Keratinocyte (primary cell): ENCODE measurements around the gene SHISA7. TPM values are rescaled to one million over a fixed set of nuclear protein-coding genes. Genes with fewer than 3 reads are reported as not detected.

Experiments used
- DNase-seq: peaks from one replicate; pipeline ENCODE4 v3.0.0-alpha.2; 2011; ENCODE audit warnings: low read depth, missing footprints, low spot score
- FAIRE-seq: peaks from 2 replicates; lab custom pipeline; 2011; peaks lifted over from hg19 to GRCh38; lab: Jason Lieb, UNC
- H2AFZ ChIP-seq: 2 replicates; pipeline ENCODE4 v1.6.0; 2012; ENCODE audit warnings: low read length, control low read depth, inconsistent platforms; ENCODE audit not compliant: control insufficient read depth
- H3K27ac ChIP-seq: 2 replicates; pipeline ENCODE4 v1.5.1; 2011; ENCODE audit warnings: low read length; ENCODE audit not compliant: control insufficient read depth, insufficient read depth
- H3K27me3 ChIP-seq: 3 replicates; pipeline ENCODE4 v1.6.0; 2011; ENCODE audit warnings: low read length; ENCODE audit not compliant: control insufficient read depth, insufficient read depth; ENCODE audit errors: extremely low read depth
- H3K36me3 ChIP-seq, 2 experiments: 2 replicates in 1 of 2; 3 replicates in 1 of 2; pipeline ENCODE4 v1.5.1; 2011; ENCODE audit warnings: low read length in 2 of 2, mild to moderate bottlenecking in 1 of 2; ENCODE audit not compliant: control insufficient read depth in 2 of 2, insufficient read depth in 2 of 2; ENCODE audit errors: extremely low read depth in 1 of 2
- H3K4me1 ChIP-seq: 3 replicates; pipeline ENCODE4 v1.5.1; 2011; ENCODE audit warnings: low read length; ENCODE audit not compliant: control insufficient read depth, insufficient read depth; ENCODE audit errors: extremely low read depth
- H3K4me2 ChIP-seq: 3 replicates; pipeline ENCODE4 v1.6.0; 2011; ENCODE audit warnings: low read depth, low read length; ENCODE audit not compliant: control insufficient read depth, insufficient read depth; ENCODE audit errors: extremely low read depth
- H3K4me3 ChIP-seq, 3 experiments: fragments of 200-600 bp in 1 of 3; sonication (generic) in 1 of 3; 2 replicates in 2 of 3; 3 replicates in 1 of 3; pipeline ENCODE4 v1.5.1; 2011 to 2016; ENCODE audit warnings: low read length in 3 of 3, mild to moderate bottlenecking in 3 of 3, control low read depth in 2 of 3, inconsistent platforms in 1 of 3, low read depth in 1 of 3, mixed read lengths in 1 of 3, mixed run types in 1 of 3, moderate library complexity in 1 of 3; ENCODE audit not compliant: control insufficient read depth in 2 of 3, insufficient read depth in 2 of 3; ENCODE audit errors: extremely low read depth in 1 of 3
- H3K79me2 ChIP-seq: 2 replicates; pipeline ENCODE4 v1.6.0; 2012; ENCODE audit warnings: low read length; ENCODE audit not compliant: control insufficient read depth, insufficient read depth
- H3K9ac ChIP-seq: 3 replicates; pipeline ENCODE4 v1.6.0; 2011; ENCODE audit warnings: low read length; ENCODE audit not compliant: control insufficient read depth, insufficient read depth; ENCODE audit errors: extremely low read depth
- H3K9me1 ChIP-seq: 3 replicates; pipeline ENCODE4 v1.6.0; 2011; ENCODE audit warnings: low read length; ENCODE audit not compliant: control insufficient read depth, insufficient read depth; ENCODE audit errors: extremely low read depth
- H3K9me3 ChIP-seq: 2 replicates; pipeline ENCODE4 v1.5.1; 2012; ENCODE audit warnings: low read depth, low read length; ENCODE audit not compliant: control insufficient read depth
- H4K20me1 ChIP-seq: 3 replicates; pipeline ENCODE4 v1.6.0; 2011; ENCODE audit warnings: low read length; ENCODE audit not compliant: control insufficient read depth, insufficient read depth; ENCODE audit errors: extremely low read depth
- EZH2 ChIP-seq: IDR thresholded peaks from one replicate; pipeline ENCODE4 v1.6.1; 2012; ENCODE audit warnings: inconsistent platforms, mild to moderate bottlenecking, low read length, moderate library complexity
- dilution Hi-C: fragments of 300-500 bp; cut with MboI; formaldehyde crosslinking; loops from one replicate; pipeline ENCODE4 v1.7.0; 2020; ENCODE audit warnings: low sequenced_read_pairs; ENCODE audit not compliant: extremely low pct_ligation_motif_present
- polyA plus RNA-seq, 5 experiments: library from polyadenylated mRNA; depleted of rRNA in 3 of 5; stranded (reverse) in 3 of 5; stranded (forward) in 1 of 5; unstranded in 1 of 5; fragments of >200 nt; gene quantifications; 1 replicate in 1 of 5; 2 replicates in 3 of 5; 3 replicates in 1 of 5; pipeline versions ENCODE4 v1.2.1 to v1.2.3, GENCODE V29; 2011 to 2012; ENCODE audit warnings: missing spikeins in 2 of 5, low read depth in 1 of 5, low replicate concordance in 1 of 5
- TF ChIP-seq, protein P1 (sequence below), 3 experiments: IDR thresholded peaks in 1 of 3; conservative IDR thresholded peaks in 1 of 3; optimal IDR thresholded peaks in 1 of 3; 2 replicates in 2 of 3; 3 replicates in 1 of 3; pipeline versions ENCODE3 to v1.5.1; 2011; ENCODE audit warnings: low read length in 3 of 3, mild to moderate bottlenecking in 3 of 3, moderate library complexity in 2 of 3, control low read depth in 1 of 3, inconsistent platforms in 1 of 3; ENCODE audit not compliant: insufficient read depth in 2 of 3; ENCODE audit errors: extremely low read depth in 1 of 3

Gene SHISA7
- polyA plus RNA-seq, 1 donor (not counting 4 experiments of a cell fraction or from before 2014, with no cell fraction given), result not detected

DNA sequence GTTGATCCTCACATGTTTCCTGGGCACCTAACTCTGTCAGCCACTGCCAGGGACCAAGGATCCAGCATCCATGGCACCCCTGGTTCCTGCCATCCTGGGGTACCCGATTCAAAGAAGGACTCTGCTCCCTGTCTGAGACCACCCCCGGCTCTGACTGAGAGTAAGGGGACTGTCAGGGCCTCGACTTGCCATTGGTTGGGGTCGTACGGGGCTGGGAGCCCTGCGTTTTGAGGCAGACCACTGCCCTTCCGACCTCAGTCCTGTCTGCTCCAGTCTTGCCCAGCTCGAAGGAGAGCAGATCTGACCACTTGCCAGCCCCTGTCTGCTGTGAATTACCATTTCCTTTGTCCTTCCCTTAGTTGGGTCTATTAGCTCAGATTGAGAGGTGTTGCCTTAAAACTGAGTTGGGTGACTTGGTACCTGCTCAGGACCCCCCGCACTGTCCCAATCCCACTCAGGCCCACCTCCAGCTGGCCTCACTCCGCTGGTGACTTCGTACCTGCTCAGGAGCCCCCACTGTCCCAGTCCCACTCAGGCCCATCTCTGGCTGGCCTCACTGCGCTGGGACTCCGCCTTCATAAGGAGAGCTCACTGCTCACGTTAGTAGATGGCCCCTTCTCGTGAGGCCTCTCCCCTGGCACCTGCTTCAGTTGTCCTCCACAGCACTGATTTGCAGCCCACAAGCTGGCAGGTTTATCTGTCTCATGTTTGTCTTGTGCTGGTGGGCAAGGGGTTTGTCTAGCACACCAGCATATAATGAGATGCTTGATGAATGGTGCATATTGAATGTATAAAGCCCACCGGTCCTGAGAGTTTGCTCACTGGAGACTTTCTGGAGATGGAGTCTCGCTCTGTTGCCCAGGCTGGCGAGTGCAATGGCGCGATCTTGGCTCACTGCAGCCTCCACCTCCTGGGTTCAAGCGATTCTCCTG lies 53.4 kb downstream of the SHISA7 start:
- DNase-seq, result no peak
- no peaks in the 10 kb centered on the region for H3K27me3 ChIP-seq
- H3K4me1 ChIP-seq, result peaks cover 25% of the 10 kb centered on the region
- no peak overlapping the region for H3K4me3 ChIP-seq
- H3K9ac ChIP-seq, result peak overlapping the region; percentile 7
- no peak overlapping the region for H3K27ac ChIP-seq
- dilution Hi-C loops, result no loop called here
- peaks cover 44% of the 10 kb centered on the region for H4K20me1 ChIP-seq
- peaks cover 12% of the 10 kb centered on the region for H3K9me1 ChIP-seq
- H3K4me2 ChIP-seq, result no peak overlapping the region
- H3K79me2 ChIP-seq, result peaks cover 43% of the 10 kb centered on the region
- TF ChIP-seq, protein P1, sequence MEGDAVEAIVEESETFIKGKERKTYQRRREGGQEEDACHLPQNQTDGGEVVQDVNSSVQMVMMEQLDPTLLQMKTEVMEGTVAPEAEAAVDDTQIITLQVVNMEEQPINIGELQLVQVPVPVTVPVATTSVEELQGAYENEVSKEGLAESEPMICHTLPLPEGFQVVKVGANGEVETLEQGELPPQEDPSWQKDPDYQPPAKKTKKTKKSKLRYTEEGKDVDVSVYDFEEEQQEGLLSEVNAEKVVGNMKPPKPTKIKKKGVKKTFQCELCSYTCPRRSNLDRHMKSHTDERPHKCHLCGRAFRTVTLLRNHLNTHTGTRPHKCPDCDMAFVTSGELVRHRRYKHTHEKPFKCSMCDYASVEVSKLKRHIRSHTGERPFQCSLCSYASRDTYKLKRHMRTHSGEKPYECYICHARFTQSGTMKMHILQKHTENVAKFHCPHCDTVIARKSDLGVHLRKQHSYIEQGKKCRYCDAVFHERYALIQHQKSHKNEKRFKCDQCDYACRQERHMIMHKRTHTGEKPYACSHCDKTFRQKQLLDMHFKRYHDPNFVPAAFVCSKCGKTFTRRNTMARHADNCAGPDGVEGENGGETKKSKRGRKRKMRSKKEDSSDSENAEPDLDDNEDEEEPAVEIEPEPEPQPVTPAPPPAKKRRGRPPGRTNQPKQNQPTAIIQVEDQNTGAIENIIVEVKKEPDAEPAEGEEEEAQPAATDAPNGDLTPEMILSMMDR (optimal IDR thresholded peaks at IDR 0.05 in 1 of 3, IDR thresholded peaks at IDR 0.05 in 1 of 3, conservative IDR thresholded peaks at IDR 0.05 in 1 of 3; ENCODE audit: extremely low read depth in 1 of 3, insufficient read depth in 2 of 3, low read length in 3 of 3), result no peak
- no peak for TF ChIP-seq EZH2
- H3K36me3 ChIP-seq, result peaks cover 31 to 35% of the 10 kb centered on the region in 2 experiments
- no peak overlapping the region for H2AFZ ChIP-seq
- FAIRE-seq, result no peak
- no peaks in the 10 kb centered on the region for H3K9me3 ChIP-seq

DNA sequence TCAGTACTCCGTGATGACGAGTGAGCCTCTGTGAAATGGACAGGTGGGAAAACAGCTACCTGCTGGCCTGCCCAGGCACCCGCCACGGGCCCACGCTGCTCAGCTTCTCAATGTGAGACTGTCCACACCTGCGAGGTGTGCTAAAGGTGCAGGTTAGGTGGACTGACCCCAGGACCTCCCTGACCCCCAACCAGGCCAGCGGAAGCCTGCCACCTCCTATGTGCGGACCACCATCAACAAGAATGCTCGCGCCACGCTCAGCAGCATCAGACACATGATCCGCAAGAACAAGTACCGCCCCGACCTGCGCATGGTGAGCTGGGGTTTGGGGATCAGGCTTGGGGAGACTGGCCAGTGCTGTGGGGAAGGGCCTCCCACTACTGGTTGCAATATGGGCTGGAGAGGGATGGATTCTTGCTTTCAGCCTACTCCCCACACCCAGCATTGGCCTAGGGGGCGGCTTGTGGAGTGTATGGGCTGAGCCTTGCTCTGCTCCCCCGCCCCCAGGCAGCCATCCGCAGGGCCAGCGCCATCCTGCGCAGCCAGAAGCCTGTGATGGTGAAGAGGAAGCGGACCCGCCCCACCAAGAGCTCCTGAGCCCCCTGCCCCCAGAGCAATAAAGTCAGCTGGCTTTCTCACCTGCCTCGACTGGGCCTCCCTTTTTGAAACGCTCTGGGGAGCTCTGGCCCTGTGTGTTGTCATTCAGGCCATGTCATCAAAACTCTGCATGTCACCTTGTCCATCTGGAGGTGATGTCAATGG lies 55.2 kb downstream of the SHISA7 start:
- FAIRE-seq (no peak), DNase-seq (no peak)
- TF ChIP-seq, protein P1 (optimal IDR thresholded peaks at IDR 0.05 in 1 of 3, IDR thresholded peaks at IDR 0.05 in 1 of 3, conservative IDR thresholded peaks at IDR 0.05 in 1 of 3; ENCODE audit: extremely low read depth in 1 of 3, insufficient read depth in 2 of 3, low read length in 3 of 3), result no peak
- no peak for TF ChIP-seq EZH2
- no peak overlapping the region for H2AFZ ChIP-seq
- H3K4me2 ChIP-seq, result peak overlapping the region; percentile 93
- H3K36me3 ChIP-seq, result peaks cover 31 to 35% of the 10 kb centered on the region in 2 experiments
- peaks cover 30% of the 10 kb centered on the region for H3K4me1 ChIP-seq
- H3K4me3 ChIP-seq, result peak overlapping the region; percentile 76 to 97 (median 94)
- dilution Hi-C loops, result no loop called here
- peaks cover 12% of the 10 kb centered on the region for H3K9me1 ChIP-seq
- no peaks in the 10 kb centered on the region for H3K9me3 ChIP-seq
- H3K27me3 ChIP-seq, result no peaks in the 10 kb centered on the region
- H3K27ac ChIP-seq, result no peak overlapping the region
- peaks cover 44% of the 10 kb centered on the region for H4K20me1 ChIP-seq
- peak overlapping the region; percentile 92 for H3K9ac ChIP-seq
- peaks cover 43% of the 10 kb centered on the region for H3K79me2 ChIP-seq
